HPDE6-E6E7 (cell line): ENCODE results near the gene FGF23.
A peak's percentile ranks its signal among the peaks of the same experiment; 100 is the strongest.
"Not testable (repeated sequence)": the region's sequence is repeated elsewhere in the genome, so short reads cannot be mapped to it uniquely, and the experiment has no call there.

Experiments
- DNase-seq: peaks from one replicate; pipeline ENCODE4 v3.0.0; 2011; ENCODE audit warnings: missing footprints; ENCODE audit errors: extremely low spot score

Gene FGF23

GRCh38 chr12:4379405-4379804, at the start of gene FGF23:
Gene FGF23, minus strand, starts transcription at chr12:4379712. Its CDS starts 130 bp downstream, at chr12:4379582.
- DNase-seq = no peak

GRCh38 chr12:4424422-4424821, 44.9 kb upstream of the FGF23 start:
- DNase-seq = no peak

- no peak for DNase-seq
Observed at GRCh38 chr12:4423528-4424195, 44.1 kb upstream of the FGF23 start.

GRCh38 chr12:4422985-4423384, 43.5 kb upstream of the FGF23 start:
- no peak for DNase-seq

- peak; percentile 58 for DNase-seq
Observed at GRCh38 chr12:4421590-4422031, 42.1 kb upstream of the FGF23 start.

GRCh38 chr12:4420138-4420670, 40.7 kb upstream of the FGF23 start:
- DNase-seq = no peak

- DNase-seq = no peak
Observed at GRCh38 chr12:4418913-4419312, 39.4 kb upstream of the FGF23 start.

GRCh38 chr12:4417936-4418335, 38.4 kb upstream of the FGF23 start:
- DNase-seq = no peak

GRCh38 chr12:4417455-4417854, 37.9 kb upstream of the FGF23 start:
- DNase-seq = no peak

- DNase-seq = no peak
Observed at GRCh38 chr12:4416276-4416675, 36.8 kb upstream of the FGF23 start.

GRCh38 chr12:4412465-4412864, 33.0 kb upstream of the FGF23 start:
- no peak for DNase-seq

GRCh38 chr12:4412056-4412455, 32.5 kb upstream of the FGF23 start:
- DNase-seq = no peak

- DNase-seq = no peak
Observed at GRCh38 chr12:4407136-4407535, 27.6 kb upstream of the FGF23 start.

- DNase-seq = not testable (repeated sequence)
Observed at GRCh38 chr12:4404877-4405637, 25.5 kb upstream of the FGF23 start.

GRCh38 chr12:4402996-4403395, 23.5 kb upstream of the FGF23 start:
- no peak for DNase-seq

GRCh38 chr12:4401117-4401516, 21.6 kb upstream of the FGF23 start:
- DNase-seq = no peak

GRCh38 chr12:4395818-4396217, 16.3 kb upstream of the FGF23 start:
- DNase-seq = no peak

GRCh38 chr12:4393211-4393610, 13.7 kb upstream of the FGF23 start:
- DNase-seq = no peak

- DNase-seq = no peak
Observed at GRCh38 chr12:4392223-4392742, 12.8 kb upstream of the FGF23 start.

- no peak for DNase-seq
Observed at GRCh38 chr12:4388662-4389061, 9.2 kb upstream of the FGF23 start.

- no peak for DNase-seq
Observed at GRCh38 chr12:4388032-4388431, 8.5 kb upstream of the FGF23 start.

GRCh38 chr12:4387607-4388006, 8.1 kb upstream of the FGF23 start:
- DNase-seq = no peak

- no peak for DNase-seq
Observed at GRCh38 chr12:4386801-4387200, 7.3 kb upstream of the FGF23 start.
